Keratinocyte (primary cell): ENCODE measurements around the gene ALDH1A3. TPM values are rescaled to one million over a fixed set of nuclear protein-coding genes. Genes with fewer than 3 reads are reported as not detected.
A peak's percentile ranks its signal among the peaks of the same experiment; 100 is the strongest.
"Not testable (repeated sequence)": the region's sequence is repeated elsewhere in the genome, so short reads cannot be mapped to it uniquely, and the experiment has no call there.

Experiments
- DNase-seq: peaks from one replicate; pipeline ENCODE4 v3.0.0-alpha.2; 2011; ENCODE audit warnings: low read depth, missing footprints, low spot score
- FAIRE-seq: peaks from 2 replicates; lab custom pipeline; 2011; peaks lifted over from hg19 to GRCh38; lab: Jason Lieb, UNC
- H2AFZ ChIP-seq: 2 replicates; pipeline ENCODE4 v1.6.0; 2012; ENCODE audit warnings: low read length, control low read depth, inconsistent platforms; ENCODE audit not compliant: control insufficient read depth
- H3K27ac ChIP-seq: 2 replicates; pipeline ENCODE4 v1.5.1; 2011; ENCODE audit warnings: low read length; ENCODE audit not compliant: control insufficient read depth, insufficient read depth
- H3K27me3 ChIP-seq: 3 replicates; pipeline ENCODE4 v1.6.0; 2011; ENCODE audit warnings: low read length; ENCODE audit not compliant: control insufficient read depth, insufficient read depth; ENCODE audit errors: extremely low read depth
- H3K36me3 ChIP-seq, 2 experiments: 2 replicates in 1 of 2; 3 replicates in 1 of 2; pipeline ENCODE4 v1.5.1; 2011; ENCODE audit warnings: low read length in 2 of 2, mild to moderate bottlenecking in 1 of 2; ENCODE audit not compliant: control insufficient read depth in 2 of 2, insufficient read depth in 2 of 2; ENCODE audit errors: extremely low read depth in 1 of 2
- H3K4me1 ChIP-seq: 3 replicates; pipeline ENCODE4 v1.5.1; 2011; ENCODE audit warnings: low read length; ENCODE audit not compliant: control insufficient read depth, insufficient read depth; ENCODE audit errors: extremely low read depth
- H3K4me2 ChIP-seq: 3 replicates; pipeline ENCODE4 v1.6.0; 2011; ENCODE audit warnings: low read depth, low read length; ENCODE audit not compliant: control insufficient read depth, insufficient read depth; ENCODE audit errors: extremely low read depth
- H3K4me3 ChIP-seq, 3 experiments: fragments of 200-600 bp in 1 of 3; sonication (generic) in 1 of 3; 2 replicates in 2 of 3; 3 replicates in 1 of 3; pipeline ENCODE4 v1.5.1; 2011 to 2016; ENCODE audit warnings: low read length in 3 of 3, mild to moderate bottlenecking in 3 of 3, control low read depth in 2 of 3, inconsistent platforms in 1 of 3, low read depth in 1 of 3, mixed read lengths in 1 of 3, mixed run types in 1 of 3, moderate library complexity in 1 of 3; ENCODE audit not compliant: control insufficient read depth in 2 of 3, insufficient read depth in 2 of 3; ENCODE audit errors: extremely low read depth in 1 of 3
- H3K79me2 ChIP-seq: 2 replicates; pipeline ENCODE4 v1.6.0; 2012; ENCODE audit warnings: low read length; ENCODE audit not compliant: control insufficient read depth, insufficient read depth
- H3K9ac ChIP-seq: 3 replicates; pipeline ENCODE4 v1.6.0; 2011; ENCODE audit warnings: low read length; ENCODE audit not compliant: control insufficient read depth, insufficient read depth; ENCODE audit errors: extremely low read depth
- H3K9me1 ChIP-seq: 3 replicates; pipeline ENCODE4 v1.6.0; 2011; ENCODE audit warnings: low read length; ENCODE audit not compliant: control insufficient read depth, insufficient read depth; ENCODE audit errors: extremely low read depth
- H3K9me3 ChIP-seq: 2 replicates; pipeline ENCODE4 v1.5.1; 2012; ENCODE audit warnings: low read depth, low read length; ENCODE audit not compliant: control insufficient read depth
- H4K20me1 ChIP-seq: 3 replicates; pipeline ENCODE4 v1.6.0; 2011; ENCODE audit warnings: low read length; ENCODE audit not compliant: control insufficient read depth, insufficient read depth; ENCODE audit errors: extremely low read depth
- CTCF ChIP-seq, 3 experiments: IDR thresholded peaks in 1 of 3; conservative IDR thresholded peaks in 1 of 3; optimal IDR thresholded peaks in 1 of 3; 2 replicates in 2 of 3; 3 replicates in 1 of 3; pipeline versions ENCODE3 to v1.5.1; 2011; ENCODE audit warnings: low read length in 3 of 3, mild to moderate bottlenecking in 3 of 3, moderate library complexity in 2 of 3, control low read depth in 1 of 3, inconsistent platforms in 1 of 3; ENCODE audit not compliant: insufficient read depth in 2 of 3; ENCODE audit errors: extremely low read depth in 1 of 3
- EZH2 ChIP-seq: IDR thresholded peaks from one replicate; pipeline ENCODE4 v1.6.1; 2012; ENCODE audit warnings: inconsistent platforms, mild to moderate bottlenecking, low read length, moderate library complexity
- dilution Hi-C: fragments of 300-500 bp; cut with MboI; formaldehyde crosslinking; loops from one replicate; pipeline ENCODE4 v1.7.0; 2020; ENCODE audit warnings: low sequenced_read_pairs; ENCODE audit not compliant: extremely low pct_ligation_motif_present
- polyA plus RNA-seq, 5 experiments: library from polyadenylated mRNA; depleted of rRNA in 3 of 5; stranded (reverse) in 3 of 5; stranded (forward) in 1 of 5; unstranded in 1 of 5; fragments of >200 nt; gene quantifications; 1 replicate in 1 of 5; 2 replicates in 3 of 5; 3 replicates in 1 of 5; pipeline versions ENCODE4 v1.2.1 to v1.2.3, GENCODE V29; 2011 to 2012; ENCODE audit warnings: missing spikeins in 2 of 5, low read depth in 1 of 5, low replicate concordance in 1 of 5

ALDH1A3 gene
- polyA plus RNA-seq, 1 donor (not counting 4 experiments of a cell fraction or from before 2014, with no cell fraction given), result 218 TPM

- H2AFZ ChIP-seq, result peak overlapping the region; percentile 84
- no peak for DNase-seq
These were observed 30.4 kb upstream of the ALDH1A3 start for GRCh38 chr15:100849021-100849854.

GRCh38 chr15:100849855-100850218, 29.8 kb upstream of the ALDH1A3 start:
- peak overlapping the region; percentile 84 for H2AFZ ChIP-seq
- H3K27me3 ChIP-seq, result no peaks in the 10 kb centered on the region
- no peak for FAIRE-seq
- peak overlapping the region; percentile 2 for H3K27ac ChIP-seq
- H3K4me1 ChIP-seq, result no peaks in the 10 kb centered on the region
- H3K9me1 ChIP-seq, result no peaks in the 10 kb centered on the region
- peak overlapping the region; percentile 52 to 62 (median 54) for H3K4me3 ChIP-seq
- peak overlapping the region; percentile 53 for H3K4me2 ChIP-seq
- no peaks in the 10 kb centered on the region for H4K20me1 ChIP-seq
- H3K9ac ChIP-seq, result peak overlapping the region; percentile 58
- DNase-seq, result no peak
- no peaks in the 10 kb centered on the region for H3K9me3 ChIP-seq
- TF ChIP-seq EZH2 (no peak), CTCF (optimal IDR thresholded peaks at IDR 0.05 in 1 of 3, IDR thresholded peaks at IDR 0.05 in 1 of 3, conservative IDR thresholded peaks at IDR 0.05 in 1 of 3; ENCODE audit: extremely low read depth in 1 of 3, insufficient read depth in 2 of 3, low read length in 3 of 3) (no peak)
- H3K79me2 ChIP-seq, result no peaks in the 10 kb centered on the region
- dilution Hi-C loops, result no loop called here
- no peaks in the 10 kb centered on the region for H3K36me3 ChIP-seq

More at GRCh38 chr15:100849021-100849854, 30.4 kb upstream of the ALDH1A3 start:
- no peaks in the 10 kb centered on the region for H3K36me3 ChIP-seq
- TF ChIP-seq CTCF (optimal IDR thresholded peaks at IDR 0.05 in 1 of 3, IDR thresholded peaks at IDR 0.05 in 1 of 3, conservative IDR thresholded peaks at IDR 0.05 in 1 of 3; ENCODE audit: extremely low read depth in 1 of 3, insufficient read depth in 2 of 3, low read length in 3 of 3), result peak in 2 of 3 experiments; percentile 52 to 66
- no peak for TF ChIP-seq EZH2
- no peaks in the 10 kb centered on the region for H4K20me1 ChIP-seq
- no peaks in the 10 kb centered on the region for H3K27me3 ChIP-seq
- no peaks in the 10 kb centered on the region for H3K9me1 ChIP-seq
- H3K9ac ChIP-seq, result peak overlapping the region; percentile 58
- peak overlapping the region; percentile 2 for H3K27ac ChIP-seq
- no peaks in the 10 kb centered on the region for H3K79me2 ChIP-seq
- dilution Hi-C loops, result no loop called here
- no peaks in the 10 kb centered on the region for H3K9me3 ChIP-seq
- H3K4me2 ChIP-seq, result peak overlapping the region; percentile 53
- no peak for FAIRE-seq
- peak overlapping the region; percentile 52 to 62 (median 54) for H3K4me3 ChIP-seq
- no peaks in the 10 kb centered on the region for H3K4me1 ChIP-seq

GRCh38 chr15:100851428-100852015, 28.1 kb upstream of the ALDH1A3 start:
- DNase-seq, H3K4me3 ChIP-seq, H3K27ac ChIP-seq, dilution Hi-C loops, H3K79me2 ChIP-seq, H3K36me3 ChIP-seq, H3K9me1 ChIP-seq, H3K27me3 ChIP-seq, H3K4me2 ChIP-seq, H2AFZ ChIP-seq, H3K9me3 ChIP-seq, H4K20me1 ChIP-seq, H3K4me1 ChIP-seq, FAIRE-seq, H3K9ac ChIP-seq: not testable (repeated sequence)
